Measurements from ENCODE around the gene RALGPS2. TPM values are rescaled to one million over a fixed set of nuclear protein-coding genes. Genes with fewer than 3 reads are reported as not detected.

The RALGPS2 gene
- total and polyA plus RNA-seq, 2 of the 8 experiments (the other 6 are each of a cell fraction or from before 2014, with no cell fraction given) = 6.7 to 38.0 TPM

- TF ChIP-seq USF2 (IDR thresholded peaks at IDR 0.05; ENCODE audit: low read length) (no peak), SP1 (IDR thresholded peaks at IDR 0.05; ENCODE audit: low read depth, low read length) (no peak)
Observed at GRCh38 chr1:178940068-178940765, 215.2 kb downstream of the RALGPS2 start (continued).
